DOHH2 (cell line): ENCODE data around the gene RABEP1.

Source experiments
- H3F3A ChIP-seq: fragments of 200-600 bp; sonication (generic), shearing (Covaris generic); 2 replicates; pipeline ENCODE4 v1.6.0; 2016; ENCODE audit warnings: antibody characterized with exemption, mild to moderate bottlenecking; ENCODE audit not compliant: control insufficient read depth, insufficient read depth
- H3K27ac ChIP-seq: fragments of 200-600 bp; sonication (generic); 2 replicates; pipeline ENCODE4 v1.5.1; 2014; ENCODE audit warnings: low read depth, mild to moderate bottlenecking, low read length, moderate library complexity
- H3K27me3 ChIP-seq: fragments of 200-600 bp; sonication (generic); 2 replicates; pipeline ENCODE4 v1.6.1; 2014; ENCODE audit warnings: mild to moderate bottlenecking, low read length, mixed read lengths; ENCODE audit not compliant: control insufficient read depth
- H3K36me3 ChIP-seq: fragments of 200-600 bp; sonication (generic); 2 replicates; pipeline ENCODE4 v1.6.1; 2014; ENCODE audit warnings: mild to moderate bottlenecking, low read length, moderate library complexity, mixed read lengths; ENCODE audit not compliant: control insufficient read depth
- H3K4me1 ChIP-seq: fragments of 200-600 bp; sonication (generic); 2 replicates; pipeline ENCODE4 v1.6.1; 2014; ENCODE audit warnings: mild to moderate bottlenecking, low read length, mixed read lengths; ENCODE audit not compliant: control insufficient read depth
- H3K4me2 ChIP-seq: fragments of 200-600 bp; sonication (generic); 2 replicates; pipeline ENCODE4 v1.6.0; 2014; ENCODE audit warnings: mild to moderate bottlenecking, low read length, moderate library complexity
- H3K4me3 ChIP-seq: fragments of 200-600 bp; sonication (generic); 2 replicates; pipeline ENCODE4 v1.5.1; 2014; ENCODE audit warnings: mild to moderate bottlenecking, low read length, mixed read lengths
- H3K79me2 ChIP-seq: fragments of 200-600 bp; sonication (generic); 2 replicates; pipeline ENCODE4 v1.6.1; 2014; ENCODE audit warnings: mild to moderate bottlenecking, low read length, mixed read lengths; ENCODE audit not compliant: control insufficient read depth
- H3K9me2 ChIP-seq: fragments of 200-600 bp; sonication (generic); replicated peaks from 2 replicates; pipeline ENCODE4 v1.6.1; 2014; ENCODE audit warnings: mild to moderate bottlenecking, low read length, mixed read lengths; ENCODE audit not compliant: control insufficient read depth
- H3K9me3 ChIP-seq: fragments of 200-600 bp; sonication (generic); 2 replicates; pipeline ENCODE4 v1.6.1; 2014; ENCODE audit warnings: antibody characterized with exemption, low read length, mixed read lengths; ENCODE audit not compliant: control insufficient read depth, insufficient read depth
- H4K20me1 ChIP-seq: fragments of 200-600 bp; sonication (generic); 2 replicates; pipeline ENCODE4 v1.6.0; 2014; ENCODE audit warnings: low read depth, mild to moderate bottlenecking, antibody characterized with exemption, low read length, moderate library complexity; ENCODE audit not compliant: control insufficient read depth, insufficient read depth
- CTCF ChIP-seq: fragments of 200-600 bp; sonication (generic); IDR thresholded peaks from one replicate; pipeline ENCODE4 v1.5.1; 2014; ENCODE audit warnings: antibody characterized with exemption, mild to moderate bottlenecking, low read depth, low read length; ENCODE audit not compliant: poor library complexity, severe bottlenecking
- EZH2phosphoT487 ChIP-seq: fragments of 200-600 bp; sonication (generic); IDR thresholded peaks from 2 replicates; pipeline ENCODE4 v1.6.1; 2017; ENCODE audit warnings: borderline replicate concordance, mild to moderate bottlenecking, antibody characterized with exemption, low read length, moderate library complexity, mixed read lengths

Gene RABEP1

GRCh38 chr17:5299383-5299782 is 17.3 kb downstream of the RABEP1 start:
- H4K20me1 ChIP-seq: peaks cover 11% of the 10 kb centered on the region; the same call in 1 of the 2 replicates
- H3K27ac ChIP-seq: no peak overlapping the region
- TF ChIP-seq EZH2phosphoT487 (no peak), CTCF (no peak)
- peaks cover 95% of the 10 kb centered on the region for H3K79me2 ChIP-seq
- H3K36me3 ChIP-seq: peaks cover 42% of the 10 kb centered on the region
- H3K9me3 ChIP-seq: no peaks in the 10 kb centered on the region
- no peak overlapping the region for H3K4me2 ChIP-seq
- no peak overlapping the region for H3K4me3 ChIP-seq
- no peaks in the 10 kb centered on the region for H3K9me2 ChIP-seq
- H3K27me3 ChIP-seq: no peaks in the 10 kb centered on the region
- peaks cover 6% of the 10 kb centered on the region; the same call in 1 of the 2 replicates for H3K4me1 ChIP-seq
- no peaks in the 10 kb centered on the region for H3F3A ChIP-seq

GRCh38 chr17:5304636-5305035 is 22.6 kb downstream of the RABEP1 start:
- Histone ChIP-seq H3K27me3 (no peaks in the 10 kb centered on the region), H3K79me2 (peaks cover 92% of the 10 kb centered on the region), H3K4me1 (peaks cover 6% of the 10 kb centered on the region; the same call in 1 of the 2 replicates), H3F3A (no peaks in the 10 kb centered on the region), H3K27ac (no peak overlapping the region), H3K36me3 (peaks cover 41% of the 10 kb centered on the region), H3K9me2 (no peaks in the 10 kb centered on the region), H3K4me2 (no peak overlapping the region), H3K9me3 (no peaks in the 10 kb centered on the region), H4K20me1 (peaks cover 13% of the 10 kb centered on the region; the same call in 1 of the 2 replicates), H3K4me3 (no peak overlapping the region)
- no peak for TF ChIP-seq EZH2phosphoT487
- no peak for TF ChIP-seq CTCF

GRCh38 chr17:5309851-5310250 is 27.8 kb downstream of the RABEP1 start:
- H3K27ac ChIP-seq: no peak overlapping the region
- H3K4me3 ChIP-seq: no peak overlapping the region
- H3K4me1 ChIP-seq: no peaks in the 10 kb centered on the region
- TF ChIP-seq EZH2phosphoT487 (no peak), CTCF (no peak)
- peaks cover 9% of the 10 kb centered on the region; the same call in 1 of the 2 replicates for H4K20me1 ChIP-seq
- no peaks in the 10 kb centered on the region for H3K9me2 ChIP-seq
- H3K27me3 ChIP-seq: no peaks in the 10 kb centered on the region
- H3K36me3 ChIP-seq: peaks cover 60% of the 10 kb centered on the region
- H3K4me2 ChIP-seq: no peak overlapping the region
- H3F3A ChIP-seq: no peaks in the 10 kb centered on the region
- no peaks in the 10 kb centered on the region for H3K9me3 ChIP-seq
- peaks cover 57% of the 10 kb centered on the region for H3K79me2 ChIP-seq

GRCh38 chr17:5325851-5326250 is 43.8 kb downstream of the RABEP1 start:
- H3K4me1 ChIP-seq: peaks cover 41% of the 10 kb centered on the region

More at GRCh38 chr17:5325851-5326250, 43.8 kb downstream of the RABEP1 start:
- Histone ChIP-seq H3K27ac (no peak overlapping the region), H3K4me2 (no peak overlapping the region), H4K20me1 (peaks cover 9% of the 10 kb centered on the region), H3K4me3 (no peak overlapping the region), H3F3A (0 out of 2 replicates have a peak, but pooled peaks cover 4% of the 10 kb centered on the region), H3K9me3 (0 out of 2 replicates have a peak, but pooled peaks cover 4% of the 10 kb centered on the region), H3K79me2 (peaks cover 44% of the 10 kb centered on the region), H3K9me2 (no peaks in the 10 kb centered on the region), H3K36me3 (peaks cover 11% of the 10 kb centered on the region), H3K27me3 (no peaks in the 10 kb centered on the region)
- TF ChIP-seq CTCF (no peak), EZH2phosphoT487 (no peak)
